Measurements from ENCODE around the gene BACH1.
"Not testable (repeated sequence)": the region's sequence is repeated elsewhere in the genome, so short reads cannot be mapped to it uniquely, and the experiment has no call there.

Gene BACH1

DNA sequence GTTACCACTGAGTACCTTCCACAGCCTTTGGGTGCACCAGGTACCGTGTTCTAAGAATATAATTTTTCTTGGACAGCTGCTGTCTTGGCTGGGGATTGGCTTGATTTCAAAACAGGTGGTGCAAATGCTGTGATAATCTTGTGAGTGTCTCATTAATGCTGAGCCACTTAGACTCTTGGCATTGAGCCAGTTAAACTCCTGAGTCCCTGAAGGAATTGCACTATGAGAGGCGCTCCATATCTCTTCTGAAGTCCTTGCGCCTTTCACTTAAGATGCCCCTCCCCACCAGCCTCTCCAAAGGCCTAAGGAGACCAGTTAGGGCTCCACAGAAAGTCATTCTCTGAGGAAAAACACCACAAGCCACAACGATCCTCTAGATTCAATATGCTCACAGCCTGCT, 51.0 kb downstream of the BACH1 start:
- DNase-seq, result no peak

DNA sequence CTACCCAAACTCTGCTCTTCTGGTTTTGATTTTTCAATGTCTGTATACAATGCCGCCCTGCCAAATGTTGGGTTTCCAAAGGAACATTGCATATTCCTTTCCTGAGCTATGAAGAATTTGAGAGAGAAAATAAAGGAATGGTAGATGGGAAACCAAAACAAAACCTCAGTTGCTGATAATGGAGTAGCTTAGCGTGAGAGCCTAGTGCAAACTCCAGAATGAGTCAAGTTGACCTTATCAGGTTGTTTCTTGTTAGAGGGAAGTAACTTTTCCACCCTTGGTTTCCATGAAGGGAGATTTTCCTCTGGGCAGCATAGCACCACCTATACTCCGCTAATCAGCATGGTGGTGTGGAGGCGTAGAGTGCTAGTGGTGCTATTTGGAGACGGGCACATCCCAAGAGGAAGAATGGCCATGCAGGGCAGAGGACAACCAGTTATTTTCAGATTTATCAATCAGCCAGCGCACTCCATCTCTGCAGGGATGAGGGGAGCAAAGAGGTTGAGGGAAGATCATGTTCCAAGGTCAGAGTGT, 51.6 kb downstream of the BACH1 start:
- no peak for DNase-seq

- no peak for DNase-seq
Observed at GRCh38 chr21:29351691-29352090, 53.0 kb downstream of the BACH1 start.

- DNase-seq, result not testable (repeated sequence)
Observed at GRCh38 chr21:29355043-29355710, 56.5 kb downstream of the BACH1 start.

DNA sequence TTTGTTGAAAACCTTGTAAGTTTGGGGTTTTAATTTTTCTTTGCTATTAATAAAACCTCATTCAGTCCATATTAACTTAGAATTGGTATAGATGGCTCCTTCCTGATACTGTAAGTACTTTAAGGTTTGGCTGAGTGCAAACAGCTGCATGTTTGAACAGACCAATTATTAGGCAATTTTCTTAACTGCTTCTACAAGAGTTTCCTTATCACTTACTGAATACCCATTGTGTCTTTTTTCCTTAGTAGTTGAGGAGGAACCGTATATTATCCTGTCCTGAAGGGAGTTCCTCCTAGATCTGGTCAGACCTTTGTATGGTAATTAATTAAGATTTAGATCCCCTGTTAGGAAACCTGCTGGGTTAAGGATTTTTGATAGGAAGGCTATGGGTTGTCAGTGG, 57.6 kb downstream of the BACH1 start:
- DNase-seq, result not testable (repeated sequence)

DNA sequence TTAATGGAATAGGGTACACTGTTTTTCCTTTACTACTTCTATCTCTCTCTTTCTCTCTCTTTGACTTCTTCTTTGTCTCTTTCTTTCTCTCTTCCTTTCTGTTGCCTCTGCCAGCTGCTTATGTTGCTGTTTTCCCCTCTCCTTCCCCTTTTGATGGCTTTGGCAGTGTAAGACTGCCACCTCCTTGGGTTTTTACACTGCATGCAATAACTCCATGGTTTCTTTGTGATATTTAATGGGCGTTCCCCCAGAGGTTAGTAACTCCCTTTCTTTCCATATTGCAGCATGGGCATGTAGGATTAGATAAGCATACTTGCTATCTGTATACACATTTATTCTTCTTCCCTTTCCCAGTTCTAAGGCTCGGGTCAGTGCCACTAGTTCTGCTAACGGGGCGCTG, 58.1 kb downstream of the BACH1 start:
- DNase-seq, result not testable (repeated sequence)

DNA sequence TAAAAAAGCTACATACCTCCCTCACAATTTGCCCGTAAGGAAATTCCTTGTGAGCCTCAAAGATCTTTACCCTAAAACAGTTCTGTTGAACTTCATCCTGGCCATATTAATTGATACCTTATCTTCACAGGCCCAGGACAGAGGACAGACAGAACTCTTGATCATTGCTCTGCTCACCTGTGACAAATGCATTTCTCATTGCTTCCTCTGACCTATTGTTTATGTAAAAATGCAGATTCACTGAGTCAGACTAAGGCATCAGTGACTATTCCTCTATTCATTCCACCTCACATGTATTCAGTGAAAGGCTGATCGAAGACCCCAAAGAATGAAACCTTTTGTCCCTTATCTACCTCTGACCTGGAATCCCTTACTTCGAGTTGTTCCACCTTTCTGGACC, 61.0 kb downstream of the BACH1 start:
- DNase-seq, result no peak

- peak in 1 of 2 donors; percentile 40 for DNase-seq
Observed at GRCh38 chr21:29360799-29361765, 62.4 kb downstream of the BACH1 start.

GRCh38 chr21:29362758-29363157, 64.0 kb downstream of the BACH1 start:
- DNase-seq, result no peak

DNA sequence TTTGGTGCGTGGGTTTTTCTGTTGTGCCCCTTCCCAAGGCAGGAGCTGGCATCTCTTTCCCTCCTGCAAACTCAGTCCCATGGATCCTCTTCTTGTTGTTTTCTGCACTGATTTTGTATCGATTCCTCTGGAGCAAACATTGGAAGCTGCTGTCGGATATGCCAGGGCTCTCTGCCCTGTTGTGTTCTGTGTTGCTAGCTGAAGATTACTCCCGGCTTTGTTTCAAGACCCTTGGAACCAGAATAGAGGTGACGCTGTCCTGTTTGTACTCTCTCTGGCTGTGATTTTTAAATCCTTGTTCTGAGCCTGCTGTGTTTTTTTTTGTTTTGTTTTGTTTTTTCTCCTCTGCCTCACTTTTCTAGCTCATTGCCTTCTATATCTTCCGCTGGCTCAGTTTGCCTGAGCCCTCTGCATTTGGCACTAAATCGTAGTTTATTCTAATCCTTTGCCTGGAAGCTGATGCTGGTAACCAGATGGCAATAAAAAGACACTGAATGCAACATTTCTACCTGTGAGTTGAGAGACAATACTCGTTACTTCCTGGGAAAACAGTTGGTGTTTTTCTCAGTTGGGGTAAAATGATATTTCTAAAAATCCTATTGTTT, 67.0 kb downstream of the BACH1 start:
- no peak for DNase-seq

- no peak for DNase-seq
Observed at GRCh38 chr21:29366532-29366931, 67.8 kb downstream of the BACH1 start.

GRCh38 chr21:29367335-29367734, 68.6 kb downstream of the BACH1 start:
- no peak for DNase-seq

DNA sequence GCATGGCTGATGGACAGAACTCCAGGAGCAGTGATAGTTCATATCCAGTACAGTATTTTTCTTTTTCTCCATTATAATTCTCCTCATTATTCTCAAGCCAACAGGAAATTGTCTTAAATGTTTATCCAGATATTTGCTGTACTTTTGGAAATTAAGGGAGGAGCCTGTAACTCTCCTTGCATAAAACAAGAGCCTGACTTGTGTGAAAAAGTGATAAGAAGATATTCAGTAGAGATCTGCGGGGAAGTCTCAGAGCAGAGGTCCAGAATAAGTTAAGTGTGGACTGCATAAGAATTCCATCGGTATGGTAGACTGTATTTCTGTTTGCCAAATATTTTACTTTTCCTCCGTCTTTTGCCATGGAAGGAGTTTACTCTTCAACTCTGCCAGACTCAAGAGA, 70.2 kb downstream of the BACH1 start:
- no peak for DNase-seq

GRCh38 chr21:29371464-29371863, 72.7 kb downstream of the BACH1 start:
- DNase-seq, result no peak

DNA sequence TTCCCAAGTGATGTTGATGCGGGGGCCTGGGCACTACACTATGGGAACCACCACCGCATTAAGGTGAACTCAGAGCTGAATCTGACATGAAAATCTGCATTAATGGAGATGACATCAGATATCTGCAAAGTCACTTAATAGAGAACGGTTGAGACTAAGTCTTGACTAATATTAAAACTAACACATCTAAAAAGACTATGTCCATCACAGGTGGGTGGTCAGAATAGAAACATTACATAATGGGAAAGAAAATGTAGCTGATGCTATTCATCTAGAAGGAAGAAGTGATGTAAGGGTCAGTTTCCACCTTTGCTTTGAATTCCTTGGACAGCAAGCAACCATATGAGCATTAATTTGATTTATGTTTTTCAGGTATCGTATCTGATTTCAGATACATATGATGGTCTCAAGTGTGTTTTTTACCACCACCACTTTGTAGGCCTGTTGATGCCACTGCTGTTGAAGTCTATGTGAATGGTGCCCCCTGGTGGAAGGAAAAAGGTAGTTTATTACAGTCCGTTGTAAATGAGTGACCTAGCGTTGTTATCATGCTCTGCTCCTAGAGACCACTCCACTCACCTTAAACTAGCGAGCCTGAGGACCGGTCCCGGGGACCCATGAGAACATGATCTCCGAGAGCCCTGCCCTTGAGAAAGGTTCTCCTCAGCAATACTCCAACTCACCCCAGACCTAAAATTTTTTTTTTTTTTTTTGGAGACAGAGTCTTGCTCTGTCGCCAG, 73.5 kb downstream of the BACH1 start:
- peak; percentile 64 to 81 for DNase-seq

- DNase-seq, result no peak
Observed at GRCh38 chr21:29374481-29374880, 75.8 kb downstream of the BACH1 start.

DNA sequence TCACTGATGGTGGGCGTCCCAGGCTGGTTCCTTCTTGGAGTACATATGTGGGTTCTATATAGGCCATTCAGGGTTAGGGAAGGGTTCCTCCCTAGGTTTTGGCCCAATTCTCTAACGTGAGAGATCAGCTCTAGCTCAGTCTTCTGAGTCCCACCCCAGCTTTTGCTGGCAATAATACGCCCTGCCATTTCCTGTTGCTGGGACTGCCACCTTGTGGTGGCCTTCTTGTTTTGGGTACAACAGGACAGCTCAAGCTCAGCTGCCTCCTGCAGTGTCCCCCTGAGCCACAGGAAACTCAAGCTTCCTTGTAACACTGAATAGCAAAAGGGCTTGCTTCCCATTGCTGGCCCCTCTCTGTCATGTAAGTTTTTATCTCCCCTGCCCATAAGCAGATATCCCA, 77.8 kb downstream of the BACH1 start:
- DNase-seq, result peak; percentile 49 to 62

DNA sequence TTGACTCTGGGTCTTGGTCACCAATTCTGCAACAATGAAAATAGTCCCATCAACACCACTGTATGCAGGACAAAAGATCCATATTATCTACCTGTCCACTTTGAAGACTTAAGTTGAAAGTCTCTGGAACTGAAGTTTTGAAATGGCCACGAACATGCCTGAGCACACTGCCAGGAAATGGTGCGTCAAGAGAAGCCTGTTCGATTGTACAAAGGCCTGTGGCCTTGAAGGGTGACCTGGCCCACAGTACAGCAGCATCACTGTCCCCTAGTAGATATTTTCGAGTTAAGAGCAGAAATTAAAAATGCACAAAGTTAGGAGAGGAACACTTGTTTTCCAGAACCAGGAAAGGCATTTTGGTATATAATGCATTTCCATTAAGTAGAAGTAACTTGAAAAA, 78.5 kb downstream of the BACH1 start:
- DNase-seq, result no peak

DNA sequence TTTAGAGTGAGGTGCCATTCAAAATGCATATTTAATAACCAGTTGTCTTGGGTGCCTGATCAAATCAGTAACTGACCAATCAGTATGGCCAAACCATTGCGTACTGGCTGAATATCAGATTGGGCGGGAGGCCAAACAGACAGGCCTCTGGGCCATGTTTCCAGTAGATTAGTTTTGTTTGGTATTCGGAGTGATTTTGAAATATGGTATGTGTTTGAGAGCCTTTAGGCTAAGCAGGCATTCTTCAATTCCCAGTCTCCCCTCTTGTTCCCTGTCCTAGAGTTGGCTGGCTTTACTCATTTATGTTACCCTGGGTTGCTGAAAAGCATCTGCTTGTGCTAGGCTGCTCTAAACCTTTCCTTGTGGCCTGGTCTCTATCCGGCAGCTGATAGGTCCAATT, 80.1 kb downstream of the BACH1 start:
- no peak for DNase-seq

DNA sequence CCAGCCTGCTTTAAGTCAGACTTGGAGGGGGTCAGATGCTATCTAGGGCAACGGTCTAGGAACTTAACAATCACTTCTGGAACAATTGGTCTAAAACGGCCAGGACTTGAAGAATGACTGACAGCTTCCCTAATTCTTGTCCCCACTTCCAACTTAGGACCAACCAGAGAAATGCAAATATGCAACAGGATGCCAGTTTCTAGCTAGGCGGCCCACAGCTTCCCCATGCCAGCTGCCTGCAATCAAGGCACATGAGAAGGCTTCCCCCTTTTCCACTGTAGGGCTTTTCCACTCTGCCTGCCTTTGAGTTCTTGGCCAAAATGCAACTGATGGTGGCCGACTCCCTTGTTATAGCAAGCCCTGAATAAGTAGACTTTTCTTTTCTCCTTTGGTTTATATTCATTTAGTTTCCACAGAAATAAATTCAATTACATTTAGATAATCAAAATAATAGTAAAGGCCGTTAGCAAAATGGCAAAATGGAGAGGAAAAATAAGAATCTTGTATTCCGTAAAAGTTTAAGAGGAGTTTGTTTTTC, 80.9 kb downstream of the BACH1 start:
- DNase-seq, result no peak

- no peak for DNase-seq
Observed at GRCh38 chr21:29382030-29382654, 83.4 kb downstream of the BACH1 start.
